Activated naive CD4-positive, alpha-beta T cell treated with anti-CD3 and anti-CD28 coated beads, Interleukin-2, amount 50 U/mL, for 16 hours (primary cell): ENCODE results near the gene TMEM132D.

ENCODE experiments used
- DNase-seq: peaks from one replicate; pipeline ENCODE4 v3.0.0-alpha.2; 2020

TMEM132D gene

DNA sequence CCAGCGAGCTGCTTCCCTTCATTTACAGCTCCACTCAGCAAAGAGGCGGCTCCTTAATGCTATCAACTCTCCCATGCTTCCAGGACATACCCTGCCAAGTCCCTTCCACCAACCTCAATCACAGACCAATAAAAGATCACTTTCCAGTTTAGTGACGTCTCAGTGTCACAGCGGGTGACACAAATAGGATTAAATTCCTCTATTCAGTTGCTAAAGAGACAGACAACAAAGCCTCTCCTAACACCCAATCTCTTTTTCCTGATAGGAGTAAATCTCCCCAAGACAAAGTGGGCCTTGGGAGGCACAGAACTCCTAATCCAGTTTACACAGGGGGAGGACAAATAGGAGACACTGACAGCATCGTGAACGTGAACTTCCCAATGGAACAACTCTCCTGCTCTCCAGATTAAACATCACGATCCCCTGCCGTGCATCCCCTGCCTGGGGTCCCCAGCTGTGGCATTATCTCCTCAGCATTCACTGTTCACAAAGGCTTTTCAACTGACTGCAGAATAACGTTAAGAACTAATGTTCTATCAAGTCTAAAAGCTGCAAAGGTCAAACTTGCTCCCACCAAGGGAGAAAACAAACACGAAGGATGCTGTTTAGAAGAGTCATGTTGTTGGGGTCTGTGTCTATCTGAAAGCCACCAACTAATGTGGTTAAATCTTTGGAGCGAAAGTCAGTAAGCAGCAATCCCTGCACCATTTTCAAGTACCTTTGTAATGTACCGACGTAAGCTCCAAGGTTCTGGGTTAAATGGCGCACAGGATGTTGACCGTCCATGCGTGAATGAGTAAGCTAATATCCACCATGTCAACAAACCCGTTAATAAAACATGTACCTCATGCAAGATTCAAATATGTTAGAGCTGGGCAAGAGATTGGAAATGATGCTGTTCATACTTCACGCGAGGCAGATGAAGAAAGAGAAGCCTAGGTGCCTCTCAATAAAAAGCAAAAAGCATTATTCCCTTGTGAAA is 31.5 kb downstream of the TMEM132D start:
- no peak for DNase-seq

DNA sequence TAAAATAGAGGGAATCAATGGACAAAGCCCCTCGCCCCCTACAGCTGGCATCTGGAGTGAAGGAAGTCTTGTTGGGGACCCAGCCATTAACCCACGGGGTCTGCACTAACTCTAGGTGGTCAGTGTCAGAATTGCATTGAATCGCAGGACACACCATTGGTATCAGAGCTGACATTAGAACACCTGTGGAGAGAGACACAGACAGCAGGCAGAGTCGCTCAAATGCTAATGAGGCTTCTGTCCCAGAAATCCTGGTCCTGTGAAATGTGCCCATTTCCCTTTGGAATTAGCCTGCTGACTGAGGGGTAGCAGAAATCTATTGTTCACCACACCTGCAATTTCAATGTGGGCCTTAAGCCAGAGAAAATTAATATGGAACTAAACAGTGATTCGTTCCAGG is 33.0 kb downstream of the TMEM132D start:
- no peak for DNase-seq

DNA sequence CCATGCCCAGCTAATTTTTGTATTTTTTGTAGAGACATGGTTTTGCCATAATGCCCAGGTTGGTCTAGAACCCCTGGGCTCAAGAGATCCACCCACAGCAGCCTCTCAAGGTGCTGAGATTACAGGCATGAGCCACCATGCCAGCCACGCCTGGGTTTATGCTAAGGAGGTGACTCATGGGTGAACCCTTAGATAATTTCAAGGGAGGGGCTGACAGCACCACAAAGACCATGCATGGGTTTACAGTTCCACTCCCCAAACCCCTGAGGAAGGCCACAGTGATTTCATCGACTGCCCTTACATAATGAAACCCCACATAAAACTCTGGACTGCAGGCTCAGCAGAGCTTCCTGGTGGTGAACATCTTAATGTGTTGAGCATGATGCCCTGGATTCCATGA is 33.7 kb downstream of the TMEM132D start:
- DNase-seq: no peak

DNA sequence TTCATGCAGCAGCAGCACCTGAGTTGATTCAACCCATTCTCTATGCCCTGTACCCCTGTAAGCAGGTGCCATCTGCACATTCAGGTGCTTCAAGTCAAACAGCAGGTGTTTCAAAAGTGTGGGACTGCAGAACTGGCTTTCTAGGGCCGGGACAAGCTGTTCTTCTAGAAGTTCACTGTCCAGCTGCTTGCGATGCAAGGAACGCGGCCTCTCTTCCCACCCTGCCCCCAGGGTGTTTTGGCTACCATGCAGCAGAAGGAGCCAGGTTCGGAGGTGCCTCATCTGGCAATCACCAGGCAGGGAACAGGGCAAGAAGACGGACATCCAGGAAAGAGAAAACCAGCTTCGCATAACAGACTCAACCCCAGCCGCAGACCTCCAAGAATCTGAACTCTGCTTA is 35.2 kb downstream of the TMEM132D start:
- DNase-seq: no peak

DNA sequence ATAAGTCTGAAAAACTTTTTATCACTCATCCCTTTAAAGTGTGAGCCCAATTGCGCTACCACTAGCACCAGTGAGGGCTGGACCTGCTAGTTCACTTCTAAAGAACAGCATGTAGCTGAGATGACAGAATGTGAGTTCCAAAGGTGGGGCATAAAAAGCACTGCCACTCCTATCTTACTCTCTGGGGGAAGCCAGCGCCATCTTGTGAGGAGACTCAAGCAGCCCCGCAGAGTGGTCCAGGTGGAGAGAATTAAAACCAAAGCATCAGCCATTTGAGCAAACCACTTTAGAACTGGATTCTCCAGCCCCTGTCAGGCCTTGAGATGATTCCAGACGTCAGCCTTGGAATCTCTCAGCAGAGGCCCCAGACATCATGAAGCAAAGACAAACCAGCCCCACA is 39.9 kb downstream of the TMEM132D start:
- no peak for DNase-seq

DNA sequence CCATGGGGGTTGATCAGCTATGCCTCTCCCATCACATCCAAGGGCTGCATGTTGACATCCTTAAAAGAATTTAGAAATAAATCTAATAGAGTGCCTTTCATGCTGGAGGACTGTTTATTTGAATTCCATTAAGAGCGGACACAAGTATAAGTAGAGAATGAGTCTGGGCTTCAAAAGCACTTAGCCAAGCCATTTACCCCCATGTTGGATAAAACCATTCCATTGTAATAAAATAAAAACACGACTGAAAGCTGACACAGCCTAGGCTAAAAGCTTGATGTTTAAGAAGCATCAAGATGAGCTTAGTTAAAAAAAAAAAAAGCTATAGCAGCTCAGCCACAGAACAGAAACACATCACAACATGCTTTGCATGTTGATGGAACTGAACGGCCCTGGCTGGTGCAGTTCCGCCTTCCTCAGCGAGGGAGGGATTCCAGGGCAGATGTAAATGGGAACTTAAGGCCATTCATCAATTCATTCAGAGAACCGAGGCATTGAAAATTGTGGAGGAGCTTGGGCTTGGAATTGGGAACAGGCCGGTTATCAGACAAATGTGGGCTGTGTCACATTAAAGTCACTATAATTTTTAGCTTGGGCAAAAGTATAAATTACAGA is 41.2 kb downstream of the TMEM132D start:
- no peak for DNase-seq

DNA sequence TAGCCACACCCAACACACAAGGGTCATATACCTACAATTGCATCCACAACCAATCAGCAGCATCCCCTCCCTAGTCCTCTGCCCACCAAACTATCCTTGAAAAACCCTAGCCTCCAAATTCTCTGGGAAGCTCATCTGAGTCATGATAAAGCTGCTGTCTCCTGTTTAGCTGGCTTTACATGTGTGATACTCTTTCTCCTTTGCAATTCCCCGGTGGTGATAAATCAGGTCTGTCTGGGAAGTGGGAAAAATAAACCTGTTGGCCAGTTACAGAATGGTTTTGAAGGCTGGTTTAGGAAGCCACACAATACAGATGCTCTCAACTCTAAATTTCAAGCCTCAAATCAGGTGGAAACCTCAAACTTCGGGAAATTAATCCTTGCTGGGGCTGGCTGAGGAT is 41.9 kb downstream of the TMEM132D start:
- DNase-seq: no peak

DNA sequence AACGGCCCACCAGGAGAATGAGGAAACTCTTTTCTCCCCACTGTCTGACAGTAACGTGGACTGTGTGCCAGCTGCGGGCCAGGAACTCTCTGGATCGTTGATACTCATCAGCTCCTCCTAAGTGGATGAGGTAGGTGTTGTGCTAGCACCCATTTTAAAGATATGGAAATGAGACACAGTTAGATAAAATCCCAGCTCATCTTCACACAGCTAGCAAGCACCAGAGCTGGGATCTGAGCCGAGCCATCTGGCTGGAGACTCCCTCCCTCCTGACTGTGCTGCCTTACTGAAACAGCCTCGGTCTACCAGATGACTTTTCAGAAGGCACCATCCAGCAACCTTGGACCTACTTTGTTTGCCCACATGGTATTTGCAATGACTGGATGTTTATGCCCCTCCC is 49.2 kb downstream of the TMEM132D start:
- DNase-seq: no peak

DNA sequence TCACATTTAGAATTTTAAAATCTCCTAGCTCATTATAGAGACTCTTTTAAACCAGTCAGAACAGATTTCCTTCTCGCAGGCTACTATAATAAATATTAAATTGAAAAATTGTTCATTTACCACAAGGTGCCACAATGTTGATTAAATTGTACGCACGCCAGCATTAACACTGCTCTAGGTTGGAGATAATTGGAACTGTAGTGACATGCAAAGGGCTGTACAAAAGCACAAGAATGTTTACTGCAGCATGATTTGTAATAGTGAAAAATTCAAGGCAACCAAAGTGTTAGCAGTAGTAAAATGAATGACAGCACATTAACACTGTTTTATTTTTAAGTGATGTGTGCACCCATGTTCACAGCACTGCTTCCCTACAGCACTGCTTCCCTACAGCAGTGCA is 52.5 kb downstream of the TMEM132D start:
- DNase-seq: no peak

DNA sequence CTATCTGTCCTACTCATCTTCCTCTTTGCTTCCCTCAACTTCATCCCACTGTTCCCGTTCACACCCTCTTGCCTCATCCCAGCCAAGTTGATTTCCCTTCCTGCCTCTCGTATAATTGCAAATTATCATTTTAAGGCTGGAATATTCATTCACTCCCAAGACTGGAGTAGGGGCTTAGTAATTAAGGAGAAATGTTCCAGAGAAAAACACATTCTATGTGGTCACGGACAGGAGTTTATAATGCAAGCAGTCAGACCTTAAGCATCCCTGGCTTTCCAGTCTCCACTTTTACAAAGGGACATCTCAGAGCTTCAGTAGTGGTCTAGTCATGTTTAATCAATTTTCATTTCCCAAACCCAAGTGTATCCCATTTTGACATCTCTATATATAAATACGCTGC is 54.9 kb downstream of the TMEM132D start:
- no peak for DNase-seq

DNA sequence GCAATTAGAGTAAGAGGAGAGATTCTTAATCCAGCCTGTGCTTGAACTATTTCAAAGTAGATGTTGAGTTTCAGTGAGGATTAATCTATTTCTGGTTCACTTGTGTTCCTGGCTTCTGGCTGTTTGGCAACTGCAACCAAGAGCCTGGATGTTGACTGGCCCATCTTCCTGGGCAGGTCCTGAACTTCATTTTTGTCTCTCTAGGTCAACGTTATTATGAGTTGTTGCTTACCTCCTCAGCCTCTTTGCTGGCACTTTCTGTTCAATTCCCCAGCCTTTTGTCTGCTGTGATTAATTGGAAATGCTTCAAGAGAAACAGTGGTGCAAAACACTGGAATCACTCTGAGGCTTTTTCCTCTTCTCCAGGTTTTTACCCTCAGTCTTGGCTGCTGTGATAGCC is 56.8 kb downstream of the TMEM132D start:
- no peak for DNase-seq

DNA sequence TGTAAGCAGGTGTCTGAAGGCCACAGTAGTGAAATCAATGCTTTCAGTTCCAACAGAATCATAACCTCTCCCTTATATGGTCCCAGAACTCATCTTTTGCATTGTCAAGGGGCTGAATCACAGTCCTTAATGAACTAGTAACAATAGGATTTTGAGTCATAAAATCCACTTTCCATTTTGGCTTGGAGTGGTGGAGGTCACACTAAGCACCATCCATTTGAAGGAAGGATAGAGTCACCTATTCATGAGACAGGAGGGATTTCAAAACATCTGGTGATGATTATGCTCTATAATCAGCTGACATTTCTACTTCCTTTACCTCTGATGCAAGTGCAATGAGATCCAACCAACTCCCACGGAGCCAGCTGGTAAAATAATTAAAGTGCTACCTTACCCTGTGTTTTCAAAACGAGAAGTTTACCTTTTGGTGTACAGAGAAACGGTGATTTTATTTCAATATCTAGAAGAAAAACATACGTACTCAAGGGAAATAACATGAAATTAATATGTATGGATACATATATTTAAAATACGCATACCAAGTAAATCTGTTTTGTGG is 59.1 kb downstream of the TMEM132D start:
- DNase-seq: no peak

DNA sequence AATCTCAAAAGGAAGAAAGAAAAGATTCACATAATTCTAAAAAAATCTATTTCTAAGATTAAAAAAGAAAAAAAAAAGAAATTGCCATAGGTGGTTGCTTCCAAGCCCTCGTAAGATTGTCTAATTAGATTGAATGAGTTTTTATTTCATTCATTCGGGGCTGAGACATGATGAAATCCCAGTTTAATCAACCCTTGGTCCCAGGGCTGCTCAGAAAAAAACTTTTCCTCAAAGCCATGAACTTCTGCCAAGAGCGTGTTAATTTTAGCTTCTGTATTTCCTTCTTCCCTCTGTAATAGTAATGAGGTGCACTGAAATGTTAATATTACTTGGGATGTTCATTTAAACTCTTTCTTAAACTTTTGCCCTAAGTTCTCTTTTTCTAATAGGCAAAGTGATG is 62.6 kb downstream of the TMEM132D start:
- DNase-seq: no peak

DNA sequence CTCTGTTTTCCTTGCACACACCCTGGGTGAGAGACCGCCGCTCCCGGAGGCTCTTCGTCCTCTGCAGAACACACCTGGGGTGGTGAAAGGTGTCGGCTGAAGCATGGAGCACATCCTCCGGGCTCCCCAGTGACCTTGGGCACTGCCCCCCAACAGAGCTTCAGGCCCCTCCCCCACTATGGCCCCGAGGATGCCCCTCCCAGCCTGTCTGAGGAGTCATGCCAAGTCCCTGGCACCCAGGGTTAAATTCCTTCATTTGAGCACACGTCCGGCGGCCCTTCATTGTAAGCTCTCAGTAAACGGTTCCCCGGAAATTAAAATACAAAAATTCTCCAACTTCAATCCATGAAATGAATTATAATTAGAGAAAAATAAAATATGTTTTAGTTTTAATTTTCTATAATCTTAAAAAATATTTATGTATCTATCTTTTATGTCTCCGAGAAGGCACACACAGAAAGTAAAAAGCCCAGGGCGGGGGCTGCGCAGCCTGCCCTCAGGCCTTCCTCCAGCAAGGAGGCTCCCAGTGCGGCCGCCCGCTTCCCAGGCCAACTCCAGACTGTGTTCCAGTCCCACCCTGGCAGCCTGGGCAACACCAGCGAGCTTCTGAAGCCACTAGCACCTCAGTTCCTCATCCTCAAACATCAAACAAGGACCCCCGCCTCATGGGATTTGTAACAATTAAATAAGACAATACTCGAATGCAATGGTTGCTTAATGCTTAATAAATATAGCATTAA is 63.5 kb downstream of the TMEM132D start:
- DNase-seq: no peak

DNA sequence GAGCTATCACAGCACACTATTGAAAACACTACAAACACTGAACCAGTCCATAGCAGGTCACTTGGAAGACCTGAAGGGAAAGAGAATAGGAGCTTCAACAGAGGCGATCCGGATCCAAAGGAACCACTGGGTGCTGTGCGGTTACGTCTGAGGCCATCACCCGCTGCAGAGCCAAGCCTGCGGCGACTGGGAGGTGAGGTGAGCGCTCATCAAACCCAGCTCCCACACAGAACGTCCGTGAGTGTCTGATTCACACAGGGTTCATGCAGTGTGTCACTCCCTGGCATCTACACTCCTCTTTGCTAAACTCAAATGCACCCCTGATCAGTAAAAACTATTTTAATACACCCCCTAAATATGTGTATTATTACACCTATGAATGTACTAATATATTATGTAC is 64.1 kb downstream of the TMEM132D start:
- DNase-seq: no peak

DNA sequence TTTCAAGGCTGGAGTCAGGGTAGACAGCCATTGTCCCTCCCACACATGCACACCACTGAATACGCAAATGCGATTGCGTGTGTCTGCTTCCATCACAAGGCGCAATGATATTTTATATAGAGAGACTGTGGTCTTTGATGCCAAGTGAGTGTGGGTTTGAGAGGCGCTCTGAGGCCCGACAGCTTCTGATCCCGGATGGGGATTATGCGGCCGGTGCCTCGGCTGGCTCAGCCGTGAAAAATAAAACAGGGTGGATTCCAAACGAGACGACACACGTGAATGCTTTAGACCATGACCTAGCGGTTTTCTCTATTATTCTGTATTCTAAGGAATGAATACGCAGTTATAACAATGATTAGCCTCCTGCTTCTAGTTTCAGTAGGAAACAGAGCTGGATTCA is 72.5 kb downstream of the TMEM132D start:
- no peak for DNase-seq

DNA sequence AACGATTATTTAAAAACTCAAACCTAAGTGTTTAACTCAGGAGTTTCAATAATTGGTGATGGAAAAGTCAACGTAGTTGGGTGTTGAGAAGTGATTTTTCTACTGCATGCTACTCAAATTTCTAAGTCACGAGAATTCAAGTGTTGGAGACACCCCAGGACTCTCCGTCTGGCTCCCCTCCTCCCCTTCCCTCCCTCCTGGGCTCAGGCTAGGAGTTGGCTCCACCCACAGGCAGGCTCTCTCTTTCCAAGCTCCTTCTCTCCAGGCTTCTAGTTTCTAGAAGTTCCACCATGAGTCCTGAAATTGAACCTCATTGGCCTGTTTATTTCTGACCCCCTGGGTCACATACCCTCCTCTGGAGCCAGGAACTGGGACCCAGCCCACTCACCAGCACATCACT is 73.0 kb downstream of the TMEM132D start:
- DNase-seq: no peak

DNA sequence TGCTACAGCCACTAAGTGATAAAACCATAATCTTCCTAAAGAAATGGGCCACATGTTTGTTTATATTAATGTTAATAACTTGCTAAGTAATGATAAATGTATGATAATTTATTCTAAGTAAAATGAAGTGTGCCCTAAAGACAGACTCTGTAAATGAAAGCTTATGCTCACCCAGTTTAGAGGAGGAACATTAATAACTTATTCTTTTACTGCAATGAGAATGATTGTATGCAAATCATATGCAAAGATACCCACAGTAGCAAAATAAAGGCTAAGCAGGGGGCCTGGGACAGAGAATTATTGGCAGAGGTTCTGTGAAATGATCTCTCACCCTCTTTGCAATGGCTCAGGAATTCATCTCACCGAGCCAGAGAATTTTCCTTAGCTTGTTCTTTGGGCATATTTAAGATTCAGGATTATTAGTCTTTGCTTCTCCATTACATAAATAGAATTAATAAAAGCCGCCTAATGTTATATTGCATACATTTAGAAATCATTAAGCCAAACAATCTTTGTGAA is 75.9 kb downstream of the TMEM132D start:
- DNase-seq: no peak

DNA sequence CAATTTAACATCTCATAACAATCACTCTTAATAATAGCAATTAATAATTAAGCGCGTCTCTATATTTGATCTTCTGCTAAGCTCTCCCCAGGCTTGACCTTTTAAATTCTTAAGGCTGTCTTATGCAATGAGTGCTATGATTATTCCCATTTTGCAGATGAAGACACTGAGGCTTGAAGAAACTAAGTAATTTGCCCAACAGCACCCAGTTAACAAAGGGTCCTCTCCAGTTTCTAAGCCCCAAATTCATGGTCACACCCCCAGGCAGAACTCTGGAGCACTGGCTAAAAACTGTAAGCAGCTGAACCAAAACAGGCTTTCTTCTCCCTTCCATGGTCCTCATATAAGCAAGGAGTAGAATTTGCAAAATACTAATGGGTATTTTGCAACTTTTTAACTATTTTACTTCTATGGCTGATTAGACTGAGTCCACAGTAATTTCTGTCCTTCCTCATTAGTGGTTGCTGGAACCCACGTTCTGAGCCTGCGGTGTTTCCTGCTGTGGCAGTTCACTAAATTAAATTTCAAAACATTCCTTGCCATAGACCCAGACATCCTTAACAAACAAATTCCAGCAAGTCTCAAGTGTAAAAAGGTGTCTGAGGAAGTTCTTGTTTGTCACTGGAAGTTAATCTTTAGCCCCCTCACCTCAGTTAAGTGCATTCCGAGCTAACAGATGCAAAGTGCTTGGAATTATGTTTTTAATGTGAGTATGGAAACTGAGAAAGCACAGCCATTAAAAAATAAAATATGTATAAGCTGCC is 76.5 kb downstream of the TMEM132D start:
- no peak for DNase-seq

DNA sequence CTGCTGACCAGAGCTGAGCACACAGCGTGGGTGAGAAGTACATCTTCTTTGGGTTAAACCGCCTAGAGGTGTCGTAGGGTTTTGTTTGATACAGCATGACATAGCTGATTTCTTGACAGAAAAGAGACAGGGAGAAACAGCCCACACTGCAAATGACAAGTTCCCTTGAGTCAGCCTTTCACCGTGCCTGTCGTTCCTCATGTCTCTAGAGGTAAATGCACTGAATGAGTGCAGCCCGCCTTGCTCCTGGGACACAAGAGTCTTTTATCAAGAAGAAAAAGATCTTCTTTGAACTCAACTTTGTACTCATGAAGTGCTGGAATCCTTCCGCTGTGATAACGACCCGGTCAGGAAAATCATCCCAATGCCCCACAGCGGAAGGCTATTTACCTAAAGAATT is 77.6 kb downstream of the TMEM132D start:
- no peak for DNase-seq

DNA sequence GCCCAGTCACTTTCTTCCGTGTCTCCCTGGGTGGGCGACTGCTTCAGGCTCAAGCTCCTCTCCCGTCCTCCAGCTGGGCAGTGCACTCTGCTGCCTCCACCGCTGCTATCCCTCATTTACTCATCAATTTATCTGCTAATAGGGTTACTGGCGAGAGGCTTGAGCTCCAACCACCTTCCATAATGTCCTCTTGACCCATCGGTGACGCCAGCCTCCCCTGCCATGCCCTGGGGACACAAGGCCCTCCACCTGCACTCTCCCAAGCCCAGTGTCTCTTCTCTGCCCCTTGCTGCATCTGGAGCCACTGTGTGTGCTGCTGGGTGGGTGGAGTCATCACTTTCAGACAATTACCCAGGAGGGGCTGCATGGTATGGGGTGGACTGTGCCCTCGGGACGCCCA is 78.5 kb downstream of the TMEM132D start:
- DNase-seq: no peak

DNA sequence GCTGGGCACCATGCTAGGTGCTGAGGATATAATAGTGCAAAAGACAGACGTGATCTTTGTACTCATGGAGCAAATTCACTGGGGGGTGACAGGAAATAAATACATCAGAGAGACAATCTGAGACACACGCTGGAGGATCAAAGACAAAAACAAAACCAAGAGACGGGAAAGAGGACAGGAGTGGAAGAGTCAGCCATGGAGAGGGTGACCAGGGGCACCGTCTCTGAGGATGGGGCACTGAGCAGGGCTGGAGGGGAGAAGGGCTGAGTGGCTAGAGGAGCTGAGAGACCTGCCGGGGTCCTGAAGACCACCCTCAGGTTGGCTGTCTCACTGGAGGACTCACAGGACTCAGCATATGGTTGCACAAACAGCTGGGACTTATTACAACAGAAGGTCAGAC is 81.9 kb downstream of the TMEM132D start:
- no peak for DNase-seq
